ENCODE results near the gene DNAJC8.

GRCh38 chr1:28240024-28240423 is 7.2 kb upstream of the DNAJC8 start:
- TF ChIP-seq ZNF274 (IDR thresholded peaks at IDR 0.05; ENCODE audit: low read depth, low read length) = no peak
- no peak for TF ChIP-seq YY1 (IDR thresholded peaks at IDR 0.05; ENCODE audit: insufficient read depth, insufficient read length)
- TF ChIP-seq SUZ12 (IDR thresholded peaks at IDR 0.05; ENCODE audit: extremely low read depth, insufficient read depth, insufficient read length) = no peak
